MM.1S (cell line): ENCODE measurements around the gene CER1.

Experiments used
- DNase-seq: peaks from one replicate; pipeline ENCODE4 v3.0.0-alpha.2; 2015
- H2AFZ ChIP-seq: fragments of 300-600 bp; sonication (generic); 2 replicates; pipeline ENCODE4 v1.6.0; 2016; ENCODE audit warnings: antibody characterized with exemption, low read length
- H3F3A ChIP-seq: fragments of 300-600 bp; sonication (generic); 2 replicates; pipeline ENCODE4 v1.6.1; 2016; ENCODE audit warnings: mild to moderate bottlenecking, antibody characterized with exemption, low read length, moderate library complexity, mixed read lengths; ENCODE audit not compliant: insufficient read depth
- H3K27ac ChIP-seq: fragments of 300-600 bp; sonication (generic); 2 replicates; pipeline ENCODE4 v1.5.1; 2016; ENCODE audit warnings: mild to moderate bottlenecking, low read length
- H3K27me3 ChIP-seq: fragments of 300-600 bp; sonication (generic); replicated peaks from 2 replicates; pipeline ENCODE4 v1.6.0; 2016; ENCODE audit warnings: low read length; ENCODE audit not compliant: insufficient read depth
- H3K36me3 ChIP-seq: fragments of 300-600 bp; sonication (generic); replicated peaks from 2 replicates; pipeline ENCODE4 v1.6.1; 2016; ENCODE audit warnings: mild to moderate bottlenecking, low read length, mixed read lengths; ENCODE audit not compliant: insufficient read depth
- H3K4me1 ChIP-seq: fragments of 300-600 bp; sonication (generic); 2 replicates; pipeline ENCODE4 v1.6.1; 2016; ENCODE audit warnings: low read length, mixed read lengths
- H3K4me2 ChIP-seq: fragments of 300-600 bp; sonication (generic); 2 replicates; pipeline ENCODE4 v1.6.0; 2016; ENCODE audit warnings: low read depth, low read length
- H3K4me3 ChIP-seq: fragments of 300-600 bp; sonication (generic); 2 replicates; pipeline ENCODE4 v1.5.1; 2016; ENCODE audit warnings: low read length, mixed read lengths
- H3K79me2 ChIP-seq: fragments of 300-600 bp; sonication (generic); 2 replicates; pipeline ENCODE4 v1.6.1; 2016; ENCODE audit warnings: mixed run types, low read length, mixed read lengths
- H3K9ac ChIP-seq: fragments of 300-600 bp; sonication (generic); 2 replicates; pipeline ENCODE4 v1.6.1; 2016; ENCODE audit warnings: low read length, mixed read lengths
- H3K9me2 ChIP-seq: fragments of 300-600 bp; sonication (generic); replicated peaks from 2 replicates; pipeline ENCODE4 v1.6.1; 2016; ENCODE audit warnings: mild to moderate bottlenecking, low read length, mixed read lengths; ENCODE audit not compliant: insufficient read depth
- H3K9me3 ChIP-seq: fragments of 300-600 bp; sonication (generic); replicated peaks from 2 replicates; pipeline ENCODE4 v1.6.1; 2016; ENCODE audit warnings: mild to moderate bottlenecking, low read length, mixed read lengths; ENCODE audit not compliant: insufficient read depth
- H4K20me1 ChIP-seq: fragments of 300-600 bp; sonication (generic); 2 replicates; pipeline ENCODE4 v1.6.1; 2016; ENCODE audit warnings: mild to moderate bottlenecking, low read length, moderate library complexity, mixed read lengths; ENCODE audit not compliant: insufficient read depth
- EZH2 ChIP-seq: fragments of 300-600 bp; sonication (generic); optimal IDR thresholded peaks from 2 replicates; pipeline ENCODE3; 2017; ENCODE audit warnings: low read depth, mild to moderate bottlenecking, antibody characterized with exemption, low read length, mixed read lengths
- EZH2phosphoT487 ChIP-seq: fragments of 300-600 bp; sonication (generic); IDR thresholded peaks from 2 replicates; pipeline ENCODE4 v1.6.1; 2018; ENCODE audit warnings: antibody characterized with exemption, low read length
- TF ChIP-seq, protein P1 (sequence below): fragments of 300-600 bp; sonication (generic); IDR thresholded peaks from 2 replicates; pipeline ENCODE4 v1.5.1; 2016; ENCODE audit warnings: antibody characterized with exemption, low read length, mixed read lengths

CER1 gene

DNA sequence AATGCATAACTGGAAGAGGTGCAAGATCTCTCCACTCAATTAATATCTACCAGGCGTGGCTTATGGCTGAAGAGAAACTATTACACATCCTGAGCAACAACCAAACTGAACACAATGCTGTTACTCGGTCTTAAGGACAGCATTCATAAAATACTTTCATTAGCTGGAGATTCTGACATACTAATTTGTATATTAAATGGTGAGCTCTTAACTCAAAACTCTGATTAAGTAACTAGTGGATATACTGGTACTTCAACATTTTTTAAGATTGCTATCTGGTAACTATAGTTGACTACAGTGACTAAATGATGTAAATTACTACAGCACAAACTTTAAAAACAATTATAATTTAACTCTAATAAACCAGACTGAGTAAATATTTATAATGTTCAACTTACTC is 45.1 kb downstream of the CER1 start:
- H3K9ac ChIP-seq, result no peak overlapping the region
- no peaks in the 10 kb centered on the region for H3F3A ChIP-seq
- H3K27ac ChIP-seq, result no peak overlapping the region
- no peak overlapping the region for H3K4me2 ChIP-seq
- no peak for DNase-seq
- H4K20me1 ChIP-seq, result no peaks in the 10 kb centered on the region
- H3K4me1 ChIP-seq, result no peaks in the 10 kb centered on the region
- H3K79me2 ChIP-seq, result no peaks in the 10 kb centered on the region
- no peaks in the 10 kb centered on the region for H3K36me3 ChIP-seq
- no peak overlapping the region for H3K4me3 ChIP-seq
- TF ChIP-seq EZH2phosphoT487, result no peak
- TF ChIP-seq, protein P1, sequence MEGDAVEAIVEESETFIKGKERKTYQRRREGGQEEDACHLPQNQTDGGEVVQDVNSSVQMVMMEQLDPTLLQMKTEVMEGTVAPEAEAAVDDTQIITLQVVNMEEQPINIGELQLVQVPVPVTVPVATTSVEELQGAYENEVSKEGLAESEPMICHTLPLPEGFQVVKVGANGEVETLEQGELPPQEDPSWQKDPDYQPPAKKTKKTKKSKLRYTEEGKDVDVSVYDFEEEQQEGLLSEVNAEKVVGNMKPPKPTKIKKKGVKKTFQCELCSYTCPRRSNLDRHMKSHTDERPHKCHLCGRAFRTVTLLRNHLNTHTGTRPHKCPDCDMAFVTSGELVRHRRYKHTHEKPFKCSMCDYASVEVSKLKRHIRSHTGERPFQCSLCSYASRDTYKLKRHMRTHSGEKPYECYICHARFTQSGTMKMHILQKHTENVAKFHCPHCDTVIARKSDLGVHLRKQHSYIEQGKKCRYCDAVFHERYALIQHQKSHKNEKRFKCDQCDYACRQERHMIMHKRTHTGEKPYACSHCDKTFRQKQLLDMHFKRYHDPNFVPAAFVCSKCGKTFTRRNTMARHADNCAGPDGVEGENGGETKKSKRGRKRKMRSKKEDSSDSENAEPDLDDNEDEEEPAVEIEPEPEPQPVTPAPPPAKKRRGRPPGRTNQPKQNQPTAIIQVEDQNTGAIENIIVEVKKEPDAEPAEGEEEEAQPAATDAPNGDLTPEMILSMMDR, result no peak
- TF ChIP-seq EZH2, result no peak
- no peaks in the 10 kb centered on the region for H3K9me3 ChIP-seq
- H3K27me3 ChIP-seq, result no peaks in the 10 kb centered on the region
- H3K9me2 ChIP-seq, result no peaks in the 10 kb centered on the region
- no peak overlapping the region for H2AFZ ChIP-seq

DNA sequence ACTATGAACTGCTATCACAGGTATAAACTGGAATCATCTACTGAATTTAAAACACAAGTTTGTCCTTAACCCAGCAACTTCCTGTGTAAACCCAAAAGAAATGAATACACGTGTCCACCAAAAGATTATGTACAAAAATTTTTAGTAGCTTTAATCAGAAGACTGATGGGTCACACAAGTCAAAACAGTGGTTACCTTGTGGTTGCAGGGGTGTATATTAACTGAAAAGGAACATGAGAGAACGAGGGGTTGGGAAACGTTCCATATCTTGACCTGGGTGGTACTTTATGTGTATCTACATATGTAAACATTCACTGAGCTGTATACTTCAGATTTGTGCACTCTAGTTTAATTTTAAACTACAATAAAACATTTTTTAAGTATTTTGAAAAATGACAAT is 47.9 kb downstream of the CER1 start:
- H3K9me3 ChIP-seq, result no peaks in the 10 kb centered on the region
- no peak overlapping the region for H3K4me3 ChIP-seq
- H3F3A ChIP-seq, result no peaks in the 10 kb centered on the region
- DNase-seq, result no peak
- TF ChIP-seq, protein P1, result no peak
- no peak for TF ChIP-seq EZH2
- no peak for TF ChIP-seq EZH2phosphoT487
- no peaks in the 10 kb centered on the region for H4K20me1 ChIP-seq
- H3K79me2 ChIP-seq, result no peaks in the 10 kb centered on the region
- no peaks in the 10 kb centered on the region for H3K4me1 ChIP-seq
- no peak overlapping the region for H2AFZ ChIP-seq
- no peak overlapping the region for H3K27ac ChIP-seq
- no peaks in the 10 kb centered on the region for H3K9me2 ChIP-seq
- no peaks in the 10 kb centered on the region for H3K27me3 ChIP-seq
- no peaks in the 10 kb centered on the region for H3K36me3 ChIP-seq
- no peak overlapping the region for H3K9ac ChIP-seq
- no peak overlapping the region for H3K4me2 ChIP-seq

DNA sequence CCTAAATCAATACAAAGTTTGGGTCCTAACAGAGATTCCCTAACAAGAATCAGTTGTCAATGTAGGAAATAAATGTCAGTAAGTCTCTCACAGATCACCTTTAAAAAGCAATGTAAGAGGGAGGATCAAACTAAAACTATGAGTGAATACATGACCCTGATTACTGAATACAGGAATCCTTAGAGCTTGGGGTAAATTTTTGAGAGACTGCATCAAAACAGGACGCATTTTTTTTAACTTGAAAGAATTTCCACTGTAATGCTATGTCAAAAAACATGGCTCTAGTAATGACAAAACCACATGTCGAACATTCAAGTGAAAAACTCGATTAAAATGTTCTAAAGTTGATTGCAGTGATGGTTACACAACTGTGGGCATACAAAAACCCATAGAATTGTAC is 51.2 kb downstream of the CER1 start:
- no peak for DNase-seq
- Histone ChIP-seq H3K4me2 (no peak overlapping the region), H3K79me2 (no peaks in the 10 kb centered on the region)

More for the DNA sequence above, 51.2 kb downstream of the CER1 start:
- Histone ChIP-seq H3K4me3 (no peak overlapping the region), H3K9me2 (no peaks in the 10 kb centered on the region), H2AFZ (no peak overlapping the region), H3K27ac (no peak overlapping the region), H3K9me3 (no peaks in the 10 kb centered on the region), H3K4me1 (no peaks in the 10 kb centered on the region), H3K9ac (no peak overlapping the region), H3K27me3 (no peaks in the 10 kb centered on the region), H4K20me1 (no peaks in the 10 kb centered on the region), H3F3A (no peaks in the 10 kb centered on the region), H3K36me3 (no peaks in the 10 kb centered on the region)
- TF ChIP-seq, protein P1, result no peak
- TF ChIP-seq EZH2phosphoT487 (no peak), EZH2 (no peak)
